NCI-H146 (cell line): ENCODE data around the gene CORIN.
"Not testable (repeated sequence)": the region's sequence is repeated elsewhere in the genome, so short reads cannot be mapped to it uniquely, and the experiment has no call there.

Experiments
- DNase-seq: peaks from one replicate; lab custom pipeline; 2025; lab: John Stamatoyannopoulos, UW

CORIN gene

DNA sequence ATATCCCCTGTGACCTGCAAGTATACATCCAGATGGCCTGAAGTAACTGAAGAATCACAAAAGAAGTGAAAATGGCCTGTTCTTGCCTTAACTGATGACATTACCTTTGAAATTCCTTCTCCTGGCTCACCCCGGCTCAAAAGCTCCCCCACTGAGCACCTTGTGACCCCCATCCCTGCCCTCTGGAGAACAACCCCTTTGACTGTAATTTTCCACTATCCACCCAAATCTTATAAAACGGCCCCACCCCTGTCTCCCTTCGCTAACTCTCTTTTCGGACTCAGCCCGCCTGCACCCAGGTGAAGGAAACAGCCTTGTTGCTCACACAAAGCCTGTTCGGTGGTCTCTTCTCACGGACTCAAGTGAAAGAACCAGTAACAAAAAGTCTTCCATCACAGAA, 69.9 kb downstream of the CORIN start:
- DNase-seq: not testable (repeated sequence)

DNA sequence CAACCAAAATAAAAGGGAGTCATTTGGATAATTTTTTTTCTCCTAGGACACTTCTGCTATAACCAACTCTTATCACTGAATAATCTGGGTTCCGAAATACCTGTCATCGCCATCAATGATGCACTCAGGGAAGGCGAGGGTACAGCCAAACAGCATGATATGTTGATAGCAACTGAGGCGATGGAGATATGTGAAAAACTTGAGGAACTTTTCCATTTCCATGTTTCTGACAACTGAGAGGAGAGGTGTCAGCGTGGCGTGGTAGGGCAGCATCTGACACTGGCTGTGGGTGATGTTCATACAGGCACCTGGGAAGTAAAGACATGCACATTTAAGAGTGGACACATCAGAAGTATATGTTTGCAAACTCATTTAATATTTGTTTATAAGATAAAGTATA, 74.6 kb downstream of the CORIN start:
- DNase-seq: no peak

DNA sequence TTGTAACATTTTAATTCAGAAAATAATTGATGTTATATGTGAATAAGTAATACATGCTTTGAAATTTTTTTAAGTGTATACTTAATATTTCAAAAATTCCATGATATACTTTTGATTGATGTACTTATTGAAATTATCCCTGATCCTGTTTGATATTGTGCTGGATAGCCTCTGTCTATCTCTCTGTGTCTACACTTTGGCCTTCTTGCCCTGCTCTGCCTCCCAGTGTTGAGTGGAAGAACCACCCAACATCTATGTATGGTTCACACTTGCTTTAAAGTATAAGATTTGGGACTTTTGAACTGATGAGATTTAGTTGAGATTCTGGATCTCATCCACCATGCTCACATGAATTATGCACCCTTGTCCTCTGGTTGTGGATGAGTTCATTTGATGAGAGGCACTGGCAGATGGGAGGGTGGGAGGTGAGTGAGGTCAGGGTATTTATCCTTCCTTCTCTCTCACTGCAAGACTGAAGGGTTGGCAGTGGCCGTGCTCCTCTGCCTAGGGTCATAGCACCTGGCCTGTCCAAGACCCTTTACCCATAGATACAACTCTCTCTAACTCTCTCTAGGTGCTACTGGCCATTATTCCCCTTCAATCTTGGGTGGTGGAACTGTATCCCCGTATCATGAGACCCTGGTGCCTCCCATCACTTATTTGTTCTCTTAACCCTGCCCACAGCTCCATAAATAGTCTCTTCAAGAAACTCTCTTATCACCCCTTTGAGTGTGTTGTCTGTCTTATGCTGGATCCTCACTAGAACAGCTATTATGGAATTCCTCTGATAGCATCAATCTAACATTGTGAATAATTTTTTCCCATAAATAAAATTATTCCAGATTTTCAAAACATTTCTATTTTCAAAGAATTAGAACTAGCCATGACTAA, 75.2 kb downstream of the CORIN start:
- no peak for DNase-seq

DNA sequence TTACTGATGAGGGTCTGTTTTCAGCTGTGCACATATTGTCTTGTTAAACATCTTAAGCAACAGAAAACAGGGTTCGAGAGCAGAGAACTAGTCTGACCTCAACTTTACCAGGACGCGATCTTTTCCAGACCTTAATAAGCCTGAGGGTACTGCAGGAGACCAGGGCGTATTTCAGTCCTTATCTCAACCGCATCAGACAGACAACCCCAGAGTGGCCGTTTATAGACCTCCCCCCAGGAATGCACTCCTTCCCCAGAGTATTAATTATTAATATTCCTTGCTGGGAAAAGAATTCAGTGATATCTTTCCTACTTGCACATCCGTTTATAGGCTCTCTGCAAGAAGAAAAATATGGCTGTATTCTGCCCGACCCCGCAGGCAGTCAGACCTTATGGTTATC, 84.6 kb downstream of the CORIN start:
- not testable (repeated sequence) for DNase-seq

DNA sequence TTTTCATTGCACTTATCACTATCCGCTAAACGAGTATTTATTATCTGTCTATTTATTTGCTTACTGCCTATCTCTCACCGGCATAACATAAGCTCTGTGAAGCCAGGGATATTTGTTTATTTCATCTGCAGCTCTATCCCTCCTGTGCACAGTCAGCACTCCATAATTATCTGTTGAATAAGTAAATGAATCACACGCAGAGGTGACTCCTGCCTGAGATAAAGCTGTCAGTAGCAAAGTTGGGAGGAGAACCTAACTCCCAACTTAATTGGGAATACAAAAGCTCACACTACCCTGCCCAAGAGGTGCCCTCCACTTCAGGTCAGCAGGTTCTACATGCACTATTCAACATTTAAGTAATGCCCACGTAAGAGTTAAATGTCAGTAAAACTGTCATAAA, 85.7 kb downstream of the CORIN start:
- DNase-seq: peak; percentile 6

DNA sequence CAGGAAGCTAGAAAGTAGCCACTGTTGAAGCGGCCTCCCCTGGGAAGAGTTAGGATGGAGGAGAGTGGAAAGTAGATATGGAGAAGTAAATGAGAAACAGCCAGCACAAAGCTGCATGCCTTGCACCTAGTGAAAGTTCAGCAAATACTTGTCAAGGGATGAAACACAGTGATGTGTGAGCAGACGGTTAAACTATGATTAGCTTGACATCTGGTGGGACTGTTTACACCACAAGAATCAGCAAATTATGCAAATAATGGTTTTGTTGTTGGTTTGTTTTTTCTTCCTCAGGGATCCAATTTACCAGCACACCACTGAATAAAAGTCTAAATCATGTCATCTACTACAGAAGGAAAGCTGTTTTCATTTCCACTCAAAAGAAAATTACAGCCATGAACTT, 87.1 kb downstream of the CORIN start:
- DNase-seq: no peak

DNA sequence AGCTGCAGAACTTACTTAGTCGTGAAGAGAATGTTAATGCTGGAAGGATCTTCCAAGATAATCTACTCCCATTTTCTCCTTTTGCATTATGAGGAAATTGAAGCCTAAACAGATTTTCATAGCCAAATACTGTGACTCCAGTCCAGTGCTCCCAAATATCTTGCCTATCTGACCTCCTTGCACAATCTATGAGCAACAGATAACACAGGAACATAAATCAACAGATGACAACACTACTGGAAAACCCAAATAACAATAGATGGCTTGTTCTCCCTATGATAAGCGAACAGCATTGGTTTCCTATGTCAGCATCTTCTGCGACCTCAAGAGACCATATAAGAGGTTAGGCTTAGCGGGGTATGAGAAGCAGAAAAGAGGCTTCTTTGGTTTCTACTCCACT, 88.0 kb downstream of the CORIN start:
- no peak for DNase-seq

DNA sequence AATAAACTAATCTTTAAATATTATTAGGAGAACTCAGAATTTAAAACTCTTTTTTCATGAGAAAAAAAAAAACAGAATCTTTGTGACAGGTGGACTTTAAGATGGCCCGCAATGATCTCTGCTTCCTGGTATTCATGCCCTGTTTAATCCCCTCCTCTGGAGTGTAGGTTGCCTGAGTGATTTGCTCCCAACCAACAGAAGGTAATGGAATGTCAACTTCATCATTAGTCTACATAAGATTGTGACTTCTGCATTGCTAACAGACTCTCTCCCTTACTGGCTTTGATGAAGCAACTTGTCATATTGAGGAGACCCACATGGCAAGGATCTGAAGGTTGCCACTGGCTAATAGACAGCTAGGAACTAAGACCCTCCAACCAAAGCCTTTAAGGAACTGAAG, 88.8 kb downstream of the CORIN start:
- DNase-seq: no peak

DNA sequence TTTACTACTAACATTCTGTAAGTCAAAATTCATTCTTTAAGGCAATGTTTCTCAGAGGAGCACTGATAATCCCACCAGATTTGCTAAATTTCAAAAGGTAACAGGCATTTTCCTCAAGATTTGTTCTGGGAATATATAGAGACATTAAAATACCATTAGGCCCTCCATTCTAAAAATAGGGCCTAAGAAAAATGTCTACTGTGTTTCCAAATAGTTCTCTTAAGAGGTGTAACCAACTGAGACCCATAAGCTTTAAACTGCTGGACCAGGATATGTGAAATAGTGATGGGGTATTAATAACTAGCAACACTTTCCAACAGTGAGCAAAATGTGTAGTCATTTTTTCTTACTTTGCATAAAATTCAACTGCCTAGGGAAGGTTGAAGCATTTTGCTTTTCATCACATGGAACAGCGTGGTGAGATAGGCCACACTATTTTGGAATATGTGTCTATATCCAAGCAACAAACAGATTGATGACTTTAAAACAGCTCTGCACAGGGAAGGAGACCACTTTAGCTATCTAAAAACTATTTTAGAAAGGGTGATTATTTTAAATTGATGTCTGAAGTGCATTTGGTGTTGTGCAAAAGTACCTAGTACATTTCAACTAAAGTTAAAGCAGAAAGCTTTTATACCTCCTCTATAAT, 89.9 kb downstream of the CORIN start:
- no peak for DNase-seq

DNA sequence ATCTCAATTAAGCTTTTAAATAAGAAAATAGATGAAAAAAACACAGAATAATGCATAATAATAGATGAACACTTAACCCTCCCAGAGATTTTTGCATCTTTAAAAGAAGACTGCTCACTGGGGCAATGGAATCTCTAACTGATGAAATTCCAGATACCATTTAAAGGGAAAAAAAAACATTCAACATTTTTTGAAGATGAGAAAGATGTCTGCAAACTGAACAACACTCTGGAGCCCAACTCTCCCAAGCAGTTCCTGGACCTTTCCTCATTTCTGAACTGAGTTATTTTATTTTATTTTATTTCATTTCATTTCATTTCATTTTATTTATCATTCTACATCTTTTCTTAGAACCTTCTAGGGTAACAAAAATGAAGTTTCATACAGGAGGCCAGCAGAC, 90.7 kb downstream of the CORIN start:
- no peak for DNase-seq

DNA sequence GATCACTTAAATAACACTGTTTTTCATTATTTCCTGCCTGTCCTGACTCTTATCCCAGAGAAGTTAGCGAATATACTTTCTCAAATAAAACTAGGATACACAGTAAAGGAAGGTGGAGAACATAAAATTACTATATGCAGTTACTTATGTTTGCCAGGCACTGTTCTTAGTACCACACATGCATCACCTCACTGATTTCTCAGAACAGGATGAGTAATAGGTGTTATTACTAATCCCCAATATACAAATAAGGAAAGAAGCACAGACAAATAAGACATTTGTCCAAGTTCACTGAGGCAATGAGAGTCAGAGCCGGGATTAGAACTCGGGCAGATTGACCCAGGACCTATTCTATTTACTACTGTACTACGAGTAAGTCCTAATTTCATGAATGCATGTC, 91.7 kb downstream of the CORIN start:
- DNase-seq: no peak

DNA sequence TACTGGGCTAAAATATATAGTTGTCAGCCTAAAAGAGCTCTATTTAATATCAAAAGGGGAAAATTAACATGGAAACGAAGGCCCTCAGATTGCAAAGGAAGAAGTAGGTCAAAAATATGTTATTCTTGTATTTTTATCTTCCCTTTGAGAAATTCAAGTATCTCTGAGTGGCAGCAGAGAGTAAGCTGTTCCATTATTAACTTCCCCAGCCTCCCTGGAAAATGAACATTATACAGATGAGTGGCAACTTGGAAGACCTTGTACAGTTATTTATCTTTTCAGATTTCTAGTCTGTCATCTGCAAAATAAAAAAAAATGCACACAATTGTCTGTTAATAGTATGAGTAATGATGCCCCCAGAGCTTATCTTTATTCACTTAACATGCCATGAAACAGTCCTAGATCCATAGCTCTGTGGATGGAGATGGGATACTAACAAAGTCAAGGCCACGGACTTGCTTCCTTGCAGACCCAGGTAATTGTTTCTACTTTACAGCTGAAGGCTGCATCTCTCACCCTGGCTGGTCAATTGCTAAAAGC, 93.0 kb downstream of the CORIN start:
- no peak for DNase-seq

DNA sequence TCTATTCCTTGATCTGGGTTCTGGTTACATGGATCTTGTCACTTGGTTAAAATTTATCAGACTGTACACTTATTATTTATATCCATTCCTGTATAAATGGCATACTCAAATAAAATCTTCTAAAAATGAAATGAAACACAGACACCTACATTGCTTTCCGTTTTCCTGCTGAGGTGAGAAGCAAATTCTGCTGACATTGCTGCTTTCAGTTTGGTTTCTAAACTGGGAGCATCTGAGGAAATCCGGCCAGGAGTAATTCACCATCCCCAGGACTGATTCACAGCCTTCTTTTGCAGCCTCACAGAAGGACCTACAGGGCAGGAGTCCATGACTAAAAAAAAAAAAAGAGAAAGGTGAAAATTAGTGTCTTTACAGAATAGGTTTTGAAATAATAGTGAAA, 93.6 kb downstream of the CORIN start:
- DNase-seq: no peak

DNA sequence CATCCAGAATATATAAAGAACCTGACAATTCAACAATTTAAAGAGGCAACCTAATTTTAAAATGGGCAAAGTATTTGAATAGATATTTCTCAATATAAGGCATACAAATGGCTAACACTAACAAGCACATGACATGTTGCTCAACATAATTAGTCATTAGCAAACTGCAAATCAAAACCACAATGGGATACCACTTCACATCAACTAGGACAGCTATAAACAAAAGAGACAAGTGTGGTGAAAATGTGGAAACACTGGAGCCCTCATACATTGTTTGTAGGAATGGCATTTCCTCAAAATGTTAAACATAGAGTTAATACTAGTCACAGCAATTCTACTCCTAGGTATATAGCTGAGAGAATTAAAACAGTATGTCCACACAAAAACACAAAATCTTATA, 96.7 kb downstream of the CORIN start:
- DNase-seq: no peak

DNA sequence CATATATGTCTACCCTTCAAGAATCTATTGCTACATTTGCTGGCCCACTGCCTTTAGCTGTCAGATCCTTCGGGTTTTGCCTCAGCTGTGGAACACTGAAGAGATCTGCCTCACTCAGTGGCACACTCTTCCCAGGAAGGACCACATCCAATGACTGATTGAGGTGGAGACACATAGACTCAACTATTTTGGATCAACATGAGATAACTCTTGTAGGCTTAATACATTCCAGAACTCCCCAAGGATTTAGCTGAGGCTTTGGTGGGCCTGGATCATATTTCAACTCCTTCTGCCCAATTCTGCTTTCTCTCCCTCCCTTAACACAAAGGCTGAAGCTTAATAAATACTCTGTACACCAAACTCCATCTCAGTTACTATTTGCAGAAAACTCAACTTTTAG, 100.5 kb downstream of the CORIN start:
- DNase-seq: no peak

DNA sequence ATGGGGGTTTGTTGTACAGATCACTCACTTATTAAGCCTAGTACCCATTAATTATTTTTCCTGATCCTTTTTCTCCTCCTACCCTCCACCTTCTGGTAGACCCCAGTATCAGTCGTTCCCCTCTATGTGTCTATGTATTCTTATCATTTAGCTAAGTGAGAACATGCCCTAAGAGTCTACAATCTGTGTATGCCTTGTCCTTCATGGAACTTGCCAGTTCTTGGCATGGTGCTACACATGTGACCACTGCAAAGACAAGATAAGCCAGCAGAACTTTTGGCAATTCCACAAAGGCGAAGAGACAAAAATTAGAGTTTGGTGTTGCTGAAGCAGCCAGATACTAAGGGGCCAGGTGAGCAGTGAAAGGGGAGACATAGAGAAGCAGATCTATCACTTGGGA, 101.3 kb downstream of the CORIN start:
- no peak for DNase-seq

DNA sequence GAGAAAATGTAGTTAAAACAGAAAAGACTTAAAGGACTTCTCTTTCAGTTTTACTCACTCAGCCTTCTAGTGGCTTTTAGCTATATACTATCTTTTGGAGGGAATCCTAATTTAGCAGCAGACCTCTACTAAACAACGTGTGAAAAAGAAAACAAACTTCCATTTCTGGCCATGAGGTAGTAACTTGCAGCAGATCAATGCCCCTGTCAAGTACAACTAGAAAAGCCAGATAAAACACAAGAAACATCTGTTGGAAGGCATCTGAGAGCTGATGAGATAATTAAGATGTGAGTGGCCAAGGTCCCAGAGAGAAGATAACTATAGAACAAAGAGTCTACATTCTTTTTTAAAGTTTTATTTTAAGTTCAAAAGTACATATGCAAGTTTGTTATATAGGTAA, 101.7 kb downstream of the CORIN start:
- no peak for DNase-seq

DNA sequence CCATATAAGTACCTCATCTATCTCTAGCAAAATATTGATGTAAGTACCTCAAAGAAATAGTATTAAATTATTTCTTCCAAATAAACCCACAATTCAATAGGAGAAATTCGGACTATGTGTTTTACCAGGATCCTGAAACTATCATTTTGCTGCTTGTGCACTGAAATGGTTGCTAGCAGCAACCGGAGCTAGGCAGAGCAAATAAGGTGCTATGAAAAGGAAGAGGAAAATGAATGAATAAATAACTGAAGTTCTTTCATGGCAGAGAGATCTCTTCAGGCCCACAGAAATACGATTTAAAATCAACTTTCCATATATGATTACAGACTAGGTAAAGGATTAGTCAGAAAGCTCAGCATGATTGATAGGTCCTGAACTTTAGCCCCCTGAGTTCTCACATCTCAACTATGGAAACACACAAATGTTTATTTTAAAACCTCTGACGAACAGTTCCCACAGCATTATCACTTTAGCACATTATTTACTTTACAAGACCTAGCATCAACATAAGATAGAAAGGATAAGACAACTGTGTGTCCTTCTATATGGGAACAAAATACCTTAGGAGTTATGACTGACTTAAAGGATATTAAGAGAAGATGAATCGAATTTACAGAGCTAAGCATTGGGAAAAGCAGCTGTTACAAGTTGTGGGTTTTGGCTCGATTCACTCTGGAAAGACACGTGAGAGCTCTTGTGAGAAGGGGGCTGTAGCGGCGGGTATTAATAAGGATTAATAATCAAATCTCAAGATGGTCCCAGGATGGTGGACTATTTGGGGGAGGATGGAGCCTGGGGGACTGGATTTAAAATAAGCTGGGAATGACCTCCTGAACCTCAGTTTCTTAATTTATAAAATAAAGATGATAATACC, 104.3 kb downstream of the CORIN start:
- DNase-seq: no peak

DNA sequence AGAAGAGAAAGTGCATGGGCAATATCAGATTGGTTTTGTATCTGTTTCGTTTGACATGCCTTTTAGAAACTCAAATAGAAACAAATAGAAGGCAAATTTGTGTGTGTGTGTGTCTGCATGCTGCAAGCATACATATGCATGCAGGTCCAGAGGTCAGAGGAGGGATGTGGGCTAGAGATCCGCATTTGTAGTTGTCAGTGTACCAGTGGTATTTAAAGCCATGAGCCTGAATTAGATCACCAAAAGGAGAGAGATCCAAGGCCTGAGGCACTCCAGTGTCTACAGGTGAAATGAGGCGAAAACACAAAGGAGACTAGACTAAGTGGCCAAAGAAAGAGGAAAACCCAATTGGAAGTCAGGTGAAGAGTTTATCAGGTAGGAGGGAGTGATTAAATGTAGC, 106.7 kb downstream of the CORIN start:
- DNase-seq: no peak

DNA sequence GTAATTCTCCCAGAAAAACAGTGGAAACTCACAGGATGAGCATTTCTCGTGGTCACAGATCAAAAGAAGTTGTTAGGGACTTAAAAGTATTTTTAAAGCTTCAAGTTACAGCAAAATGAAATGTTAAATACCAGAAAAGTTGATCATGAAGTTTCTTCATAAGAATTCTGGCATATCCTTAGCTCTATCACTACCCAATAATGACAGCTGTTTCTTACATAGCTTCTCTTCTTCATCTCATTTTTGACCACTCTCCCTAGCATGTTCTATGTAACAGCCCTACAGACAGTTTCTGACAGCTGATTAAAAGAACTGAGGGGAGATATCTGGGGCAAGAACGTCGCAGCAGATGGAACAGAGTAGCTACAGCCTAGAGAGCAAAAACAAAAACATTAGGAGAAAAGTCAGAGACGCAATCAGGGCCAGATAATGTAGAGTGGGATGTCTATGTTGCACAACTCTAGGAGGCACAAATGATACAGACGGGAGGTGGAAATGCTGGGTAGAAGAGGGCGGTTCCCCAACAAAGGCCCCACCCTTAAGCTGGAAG, 108.7 kb downstream of the CORIN start:
- no peak for DNase-seq

DNA sequence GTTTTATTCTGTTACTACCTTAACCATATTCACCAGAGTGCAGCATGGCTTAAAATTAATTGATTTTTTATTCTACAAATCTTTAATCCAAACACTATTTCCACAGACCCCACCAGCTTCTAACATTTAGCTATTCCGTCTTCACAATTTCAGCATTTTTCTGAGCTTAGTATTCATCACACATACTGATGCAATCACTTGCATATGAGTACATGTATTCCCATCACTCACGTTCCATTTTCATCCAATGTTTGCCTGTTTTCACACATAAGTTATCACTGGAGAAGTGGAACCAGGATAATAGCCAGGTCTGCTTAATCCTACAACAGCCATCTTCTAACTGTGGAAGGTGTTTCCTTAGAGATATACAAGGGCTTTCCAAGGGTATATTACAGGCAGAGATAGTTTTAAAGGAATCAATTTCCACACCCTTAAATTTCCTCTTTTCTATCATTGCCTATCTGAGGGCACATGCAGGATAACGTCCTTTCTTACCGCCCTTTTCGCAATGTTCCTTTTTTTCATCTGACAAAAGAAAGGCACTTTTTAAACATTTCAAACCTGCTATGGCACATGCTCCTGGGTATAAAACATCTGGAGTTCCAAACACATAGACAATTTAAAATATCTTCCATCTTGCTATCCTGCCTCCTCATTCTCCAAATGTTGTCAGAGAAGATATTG, 115.8 kb downstream of the CORIN start:
- no peak for DNase-seq

DNA sequence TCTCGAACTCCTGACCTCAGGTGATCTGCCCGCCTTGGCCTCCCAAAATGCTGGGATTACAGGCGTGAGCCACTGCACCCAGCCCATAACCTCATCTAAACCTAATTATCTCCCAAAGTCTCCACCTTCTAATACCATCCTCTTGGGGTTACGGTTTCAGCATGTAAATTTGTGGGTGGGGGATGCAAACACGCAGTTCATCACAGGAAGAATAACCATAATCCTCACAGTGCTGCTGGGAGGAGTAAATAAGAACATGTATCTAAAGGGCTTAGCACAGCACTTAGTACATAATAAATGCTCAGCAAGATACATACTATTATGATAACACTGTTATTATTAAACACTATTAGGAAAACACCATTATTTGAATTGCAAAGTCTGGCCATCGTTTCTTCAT, 116.4 kb downstream of the CORIN start:
- no peak for DNase-seq
